Kidney epithelial cell (primary cell): Measurements from ENCODE around the gene GJA4. TPM values are rescaled to one million over a fixed set of nuclear protein-coding genes. Genes with fewer than 3 reads are reported as not detected.

Experiments used
- total RNA-seq: library from RNA; depleted of rRNA; stranded (reverse); fragments of >200 nt; gene quantifications from 2 replicates; pipeline ENCODE4 v1.2.3, GENCODE V29; 2015

The GJA4 gene
- total RNA-seq, 1 donor from 2014 or later: not detected

Other genes with a start within 250 kb of the GJA4 start
- gene GJB5, start 38.0 kb upstream of the GJA4 start, total RNA-seq: 0.27 TPM in 1 of 2 replicates, not detected in the other
- 0.89 and 1.3 TPM in 2 replicates for gene GJB4, start 33.3 kb upstream of the GJA4 start, total RNA-seq
- gene GJB3, start 11.8 kb upstream of the GJA4 start, total RNA-seq: 29.7 and 30.0 TPM in 2 replicates
- 37.1 and 45.2 TPM in 2 replicates for gene SMIM12, start 66.8 kb downstream of the GJA4 start, total RNA-seq
- 0.75 and 0.82 TPM in 2 replicates for gene DLGAP3, start 136.7 kb downstream of the GJA4 start, total RNA-seq
- 36.0 and 38.1 TPM in 2 replicates for gene TMEM35B, start 192.3 kb downstream of the GJA4 start, total RNA-seq
- gene ZMYM6, start 238.9 kb downstream of the GJA4 start, total RNA-seq: 17.0 and 17.4 TPM in 2 replicates